Keratinocyte (primary cell): Measurements from ENCODE around the gene SKI. TPM values are rescaled to one million over a fixed set of nuclear protein-coding genes. Genes with fewer than 3 reads are reported as not detected.

Source experiments
- DNase-seq: peaks from one replicate; pipeline ENCODE4 v3.0.0-alpha.2; 2011; ENCODE audit warnings: low read depth, missing footprints, low spot score
- FAIRE-seq: peaks from 2 replicates; lab custom pipeline; 2011; peaks lifted over from hg19 to GRCh38; lab: Jason Lieb, UNC
- H2AFZ ChIP-seq: 2 replicates; pipeline ENCODE4 v1.6.0; 2012; ENCODE audit warnings: low read length, control low read depth, inconsistent platforms; ENCODE audit not compliant: control insufficient read depth
- H3K27ac ChIP-seq: 2 replicates; pipeline ENCODE4 v1.5.1; 2011; ENCODE audit warnings: low read length; ENCODE audit not compliant: control insufficient read depth, insufficient read depth
- H3K27me3 ChIP-seq: 3 replicates; pipeline ENCODE4 v1.6.0; 2011; ENCODE audit warnings: low read length; ENCODE audit not compliant: control insufficient read depth, insufficient read depth; ENCODE audit errors: extremely low read depth
- H3K36me3 ChIP-seq, 2 experiments: 2 replicates in 1 of 2; 3 replicates in 1 of 2; pipeline ENCODE4 v1.5.1; 2011; ENCODE audit warnings: low read length in 2 of 2, mild to moderate bottlenecking in 1 of 2; ENCODE audit not compliant: control insufficient read depth in 2 of 2, insufficient read depth in 2 of 2; ENCODE audit errors: extremely low read depth in 1 of 2
- H3K4me1 ChIP-seq: 3 replicates; pipeline ENCODE4 v1.5.1; 2011; ENCODE audit warnings: low read length; ENCODE audit not compliant: control insufficient read depth, insufficient read depth; ENCODE audit errors: extremely low read depth
- H3K4me2 ChIP-seq: 3 replicates; pipeline ENCODE4 v1.6.0; 2011; ENCODE audit warnings: low read depth, low read length; ENCODE audit not compliant: control insufficient read depth, insufficient read depth; ENCODE audit errors: extremely low read depth
- H3K4me3 ChIP-seq, 3 experiments: fragments of 200-600 bp in 1 of 3; sonication (generic) in 1 of 3; 2 replicates in 2 of 3; 3 replicates in 1 of 3; pipeline ENCODE4 v1.5.1; 2011 to 2016; ENCODE audit warnings: low read length in 3 of 3, mild to moderate bottlenecking in 3 of 3, control low read depth in 2 of 3, inconsistent platforms in 1 of 3, low read depth in 1 of 3, mixed read lengths in 1 of 3, mixed run types in 1 of 3, moderate library complexity in 1 of 3; ENCODE audit not compliant: control insufficient read depth in 2 of 3, insufficient read depth in 2 of 3; ENCODE audit errors: extremely low read depth in 1 of 3
- H3K79me2 ChIP-seq: 2 replicates; pipeline ENCODE4 v1.6.0; 2012; ENCODE audit warnings: low read length; ENCODE audit not compliant: control insufficient read depth, insufficient read depth
- H3K9ac ChIP-seq: 3 replicates; pipeline ENCODE4 v1.6.0; 2011; ENCODE audit warnings: low read length; ENCODE audit not compliant: control insufficient read depth, insufficient read depth; ENCODE audit errors: extremely low read depth
- H3K9me1 ChIP-seq: 3 replicates; pipeline ENCODE4 v1.6.0; 2011; ENCODE audit warnings: low read length; ENCODE audit not compliant: control insufficient read depth, insufficient read depth; ENCODE audit errors: extremely low read depth
- H3K9me3 ChIP-seq: 2 replicates; pipeline ENCODE4 v1.5.1; 2012; ENCODE audit warnings: low read depth, low read length; ENCODE audit not compliant: control insufficient read depth
- H4K20me1 ChIP-seq: 3 replicates; pipeline ENCODE4 v1.6.0; 2011; ENCODE audit warnings: low read length; ENCODE audit not compliant: control insufficient read depth, insufficient read depth; ENCODE audit errors: extremely low read depth
- EZH2 ChIP-seq: IDR thresholded peaks from one replicate; pipeline ENCODE4 v1.6.1; 2012; ENCODE audit warnings: inconsistent platforms, mild to moderate bottlenecking, low read length, moderate library complexity
- dilution Hi-C: fragments of 300-500 bp; cut with MboI; formaldehyde crosslinking; loops from one replicate; pipeline ENCODE4 v1.7.0; 2020; ENCODE audit warnings: low sequenced_read_pairs; ENCODE audit not compliant: extremely low pct_ligation_motif_present
- polyA plus RNA-seq, 5 experiments: library from polyadenylated mRNA; depleted of rRNA in 3 of 5; stranded (reverse) in 3 of 5; stranded (forward) in 1 of 5; unstranded in 1 of 5; fragments of >200 nt; gene quantifications; 1 replicate in 1 of 5; 2 replicates in 3 of 5; 3 replicates in 1 of 5; pipeline versions ENCODE4 v1.2.1 to v1.2.3, GENCODE V29; 2011 to 2012; ENCODE audit warnings: missing spikeins in 2 of 5, low read depth in 1 of 5, low replicate concordance in 1 of 5
- TF ChIP-seq, protein P1 (sequence below), 3 experiments: IDR thresholded peaks in 1 of 3; conservative IDR thresholded peaks in 1 of 3; optimal IDR thresholded peaks in 1 of 3; 2 replicates in 2 of 3; 3 replicates in 1 of 3; pipeline versions ENCODE3 to v1.5.1; 2011; ENCODE audit warnings: low read length in 3 of 3, mild to moderate bottlenecking in 3 of 3, moderate library complexity in 2 of 3, control low read depth in 1 of 3, inconsistent platforms in 1 of 3; ENCODE audit not compliant: insufficient read depth in 2 of 3; ENCODE audit errors: extremely low read depth in 1 of 3

The SKI gene
- polyA plus RNA-seq, 1 donor (not counting 4 experiments of a cell fraction or from before 2014, with no cell fraction given) = 4.8 TPM

DNA sequence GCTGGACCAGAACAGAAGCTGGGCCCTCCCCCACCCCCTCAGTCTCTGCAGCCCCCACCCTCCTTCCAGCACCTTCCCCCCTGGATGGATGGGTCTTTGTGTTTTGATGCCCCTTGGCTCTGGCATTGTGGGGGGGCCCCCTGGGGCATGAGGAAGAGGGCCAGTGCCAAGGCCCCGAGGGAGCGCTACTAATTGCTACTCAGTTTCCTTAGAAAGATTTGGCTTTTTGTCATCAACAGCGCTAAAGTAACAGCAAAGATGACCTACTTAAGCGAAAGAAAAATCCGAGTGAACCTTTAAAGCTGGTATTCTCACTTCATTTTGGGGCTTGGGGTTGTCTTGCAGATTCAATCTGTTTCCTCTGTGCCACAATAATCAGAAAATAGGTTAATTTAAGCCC is 63.5 kb downstream of the SKI start:
- no peak for TF ChIP-seq EZH2
- TF ChIP-seq, protein P1, sequence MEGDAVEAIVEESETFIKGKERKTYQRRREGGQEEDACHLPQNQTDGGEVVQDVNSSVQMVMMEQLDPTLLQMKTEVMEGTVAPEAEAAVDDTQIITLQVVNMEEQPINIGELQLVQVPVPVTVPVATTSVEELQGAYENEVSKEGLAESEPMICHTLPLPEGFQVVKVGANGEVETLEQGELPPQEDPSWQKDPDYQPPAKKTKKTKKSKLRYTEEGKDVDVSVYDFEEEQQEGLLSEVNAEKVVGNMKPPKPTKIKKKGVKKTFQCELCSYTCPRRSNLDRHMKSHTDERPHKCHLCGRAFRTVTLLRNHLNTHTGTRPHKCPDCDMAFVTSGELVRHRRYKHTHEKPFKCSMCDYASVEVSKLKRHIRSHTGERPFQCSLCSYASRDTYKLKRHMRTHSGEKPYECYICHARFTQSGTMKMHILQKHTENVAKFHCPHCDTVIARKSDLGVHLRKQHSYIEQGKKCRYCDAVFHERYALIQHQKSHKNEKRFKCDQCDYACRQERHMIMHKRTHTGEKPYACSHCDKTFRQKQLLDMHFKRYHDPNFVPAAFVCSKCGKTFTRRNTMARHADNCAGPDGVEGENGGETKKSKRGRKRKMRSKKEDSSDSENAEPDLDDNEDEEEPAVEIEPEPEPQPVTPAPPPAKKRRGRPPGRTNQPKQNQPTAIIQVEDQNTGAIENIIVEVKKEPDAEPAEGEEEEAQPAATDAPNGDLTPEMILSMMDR (optimal IDR thresholded peaks at IDR 0.05 in 1 of 3, IDR thresholded peaks at IDR 0.05 in 1 of 3, conservative IDR thresholded peaks at IDR 0.05 in 1 of 3; ENCODE audit: extremely low read depth in 1 of 3, insufficient read depth in 2 of 3, low read length in 3 of 3) = no peak
- dilution Hi-C loops = no loop called here
- H3K9me3 ChIP-seq = no peaks in the 10 kb centered on the region
- H2AFZ ChIP-seq = no peak overlapping the region
- peaks cover 91% of the 10 kb centered on the region for H3K79me2 ChIP-seq
- FAIRE-seq (no peak), DNase-seq (no peak)
- H3K36me3 ChIP-seq = peaks cover 0 to 4% of the 10 kb centered on the region in 2 experiments
- no peak overlapping the region for H3K9ac ChIP-seq
- H3K4me3 ChIP-seq = no peak overlapping the region
- no peak overlapping the region for H3K27ac ChIP-seq
- peaks cover 12% of the 10 kb centered on the region for H4K20me1 ChIP-seq
- no peaks in the 10 kb centered on the region for H3K4me1 ChIP-seq
- no peak overlapping the region for H3K4me2 ChIP-seq
- peaks cover 2% of the 10 kb centered on the region for H3K9me1 ChIP-seq
- no peaks in the 10 kb centered on the region for H3K27me3 ChIP-seq

DNA sequence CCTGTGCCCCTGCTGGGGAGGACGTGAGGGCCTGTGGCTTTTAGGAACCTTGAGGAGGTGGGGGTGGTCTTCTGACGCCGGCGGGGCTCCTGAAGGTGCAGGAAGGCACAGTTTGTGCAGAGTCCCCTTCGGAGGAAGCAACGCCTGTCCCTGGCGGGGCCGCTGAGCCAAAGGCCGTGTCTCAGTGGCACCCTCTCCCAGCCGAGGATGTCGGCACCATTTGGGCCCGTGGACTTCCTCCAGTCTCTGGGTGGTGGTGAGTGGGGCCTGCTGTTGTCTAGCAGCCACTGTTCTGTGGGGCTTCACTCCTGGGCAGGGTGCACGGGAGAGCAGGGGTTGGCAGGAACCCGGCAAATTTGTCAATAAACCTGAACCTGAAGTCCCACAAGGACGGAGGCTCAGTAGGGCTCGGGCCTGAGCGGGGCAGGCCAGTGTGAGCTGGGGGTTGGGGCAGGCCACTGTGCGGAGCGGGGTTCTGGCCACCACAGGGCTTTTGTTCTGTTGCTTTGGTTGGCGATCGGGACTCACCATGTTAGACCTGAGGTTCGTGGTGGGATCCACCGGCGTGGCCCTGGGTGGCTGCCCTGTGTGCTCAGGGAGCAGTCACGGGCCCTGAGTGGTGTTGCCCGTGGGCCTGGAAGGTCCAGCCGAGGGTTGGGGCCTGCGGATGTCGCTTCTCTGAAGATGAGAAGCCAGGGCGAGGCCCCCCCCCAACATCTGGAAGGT is 64.8 kb downstream of the SKI start:
- Histone ChIP-seq H3K9me1 (peaks cover 2% of the 10 kb centered on the region), H4K20me1 (peaks cover 15% of the 10 kb centered on the region), H3K4me1 (no peaks in the 10 kb centered on the region), H3K27me3 (no peaks in the 10 kb centered on the region), H3K36me3 (peaks cover 3 to 4% of the 10 kb centered on the region in 2 experiments), H3K9me3 (no peaks in the 10 kb centered on the region), H3K4me3 (no peak overlapping the region), H3K79me2 (peaks cover 94% of the 10 kb centered on the region), H3K27ac (no peak overlapping the region), H3K4me2 (no peak overlapping the region), H3K9ac (no peak overlapping the region), H2AFZ (no peak overlapping the region)
- dilution Hi-C loops = no loop called here
- DNase-seq (no peak), FAIRE-seq (no peak)
- TF ChIP-seq, protein P1 (optimal IDR thresholded peaks at IDR 0.05 in 1 of 3, IDR thresholded peaks at IDR 0.05 in 1 of 3, conservative IDR thresholded peaks at IDR 0.05 in 1 of 3; ENCODE audit: extremely low read depth in 1 of 3, insufficient read depth in 2 of 3, low read length in 3 of 3) = no peak
- TF ChIP-seq EZH2 = no peak
